PC-9 (cell line): ENCODE measurements around the gene BLM. TPM values are rescaled to one million over a fixed set of nuclear protein-coding genes. Genes with fewer than 3 reads are reported as not detected.

Source experiments
- BruUV-seq: library from RNA; stranded (reverse); fragments of 400-500 nt; replicated peaks from 2 replicates; lab custom pipeline; 2021; lab: Mats Ljungman, UMichigan
- CTCF ChIA-PET: fragments of 300-600 bp; sonication (Branson Sonifier 250); formaldehyde crosslinking; loops from one replicate; lab custom pipeline; 2022; ENCODE audit warnings: antibody characterized with exemption; lab: Charles Lee
- POLR2A ChIA-PET: fragments of 300-600 bp; sonication (Branson Sonifier 250); formaldehyde crosslinking; loops from one replicate; lab custom pipeline; 2022; ENCODE audit warnings: antibody characterized with exemption; ENCODE audit not compliant: unreplicated experiment; lab: Charles Lee
- DNase-seq, 2 experiments: peaks; one replicate each; pipeline versions ENCODE4 v3.0.0 to v3.0.0-alpha.2; 2015 to 2022; ENCODE audit warnings: mixed read lengths in 1 of 2
- H2AFZ ChIP-seq: fragments of 200-600 bp; sonication (generic); 2 replicates; pipeline ENCODE4 v1.8.1; 2017; ENCODE audit warnings: antibody characterized with exemption
- H3F3A ChIP-seq: fragments of 200-600 bp; sonication (generic); 2 replicates; pipeline ENCODE4 v1.8.1; 2017; ENCODE audit warnings: antibody characterized with exemption, mild to moderate bottlenecking, low read depth; ENCODE audit not compliant: insufficient read depth
- H3K27ac ChIP-seq: fragments of 200-600 bp; sonication (generic); 2 replicates; pipeline ENCODE4 v1.6.1; 2016; ENCODE audit warnings: mixed run types
- H3K27me3 ChIP-seq: fragments of 200-600 bp; sonication (generic); 2 replicates; pipeline ENCODE4 v1.6.1; 2016; ENCODE audit warnings: low read depth, mixed run types; ENCODE audit not compliant: insufficient read depth
- H3K36me3 ChIP-seq: fragments of 200-600 bp; sonication (generic); 2 replicates; pipeline ENCODE4 v1.6.1; 2016; ENCODE audit warnings: low read depth, mixed run types
- H3K4me1 ChIP-seq: fragments of 200-600 bp; sonication (generic); replicated peaks from 2 replicates; pipeline ENCODE4 v1.6.1; 2016; ENCODE audit warnings: mixed run types; ENCODE audit not compliant: insufficient read depth
- H3K4me2 ChIP-seq: fragments of 200-600 bp; sonication (generic); 2 replicates; pipeline ENCODE4 v1.6.1; 2017; ENCODE audit warnings: mixed run types
- H3K4me3 ChIP-seq: fragments of 200-600 bp; sonication (generic); 2 replicates; pipeline ENCODE4 v1.6.1; 2016; ENCODE audit warnings: mixed run types
- H3K79me2 ChIP-seq: fragments of 200-600 bp; sonication (generic); 2 replicates; pipeline ENCODE4 v1.6.1; 2017; ENCODE audit warnings: low read depth, mixed run types
- H3K9me2 ChIP-seq: fragments of 200-600 bp; sonication (generic); 2 replicates; pipeline ENCODE4 v1.8.1; 2017; ENCODE audit warnings: mild to moderate bottlenecking; ENCODE audit not compliant: insufficient read depth
- H3K9me3 ChIP-seq: fragments of 200-600 bp; sonication (generic); 2 replicates; pipeline ENCODE4 v1.8.1; 2016; ENCODE audit warnings: low read depth; ENCODE audit not compliant: insufficient read depth
- H4K20me1 ChIP-seq: fragments of 200-600 bp; sonication (generic); 2 replicates; pipeline ENCODE4 v1.8.1; 2017; ENCODE audit not compliant: insufficient read depth
- CTCF ChIP-seq: fragments of 200-600 bp; sonication (generic); conservative IDR thresholded peaks from 2 replicates; pipeline ENCODE4 v1.6.1; 2017; ENCODE audit warnings: mixed run types, antibody characterized with exemption, mild to moderate bottlenecking, moderate library complexity
- EZH2 ChIP-seq: fragments of 200-600 bp; sonication (generic); IDR thresholded peaks from 2 replicates; pipeline ENCODE4 v1.8.0; 2017; ENCODE audit warnings: antibody characterized with exemption, low read depth
- intact Hi-C: fragments of 100-400 bp; cut with micrococcal nuclease; formaldehyde crosslinking; loops from one replicate; pipeline ENCODE4 v1.10.0; 2022; ENCODE audit not compliant: unreplicated experiment
- total RNA-seq: library from RNA; stranded (reverse); gene quantifications from 2 replicates; pipeline ENCODE4 v1.2.3, GENCODE V29; 2021

Gene BLM
- total RNA-seq, 1 experiment from 2014 or later: 19.1 TPM

GRCh38 chr15:90683876-90684275 lies 33.3 kb upstream of the BLM start:
- no peak overlapping the region for H2AFZ ChIP-seq
- CTCF ChIA-PET: no interaction called here
- no TSS peak for BruUV-seq

GRCh38 chr15:90684281-90684680 lies 32.9 kb upstream of the BLM start:
- no peak overlapping the region for H3K4me3 ChIP-seq
- no peaks in the 10 kb centered on the region for H4K20me1 ChIP-seq
- H3K27me3 ChIP-seq: no peaks in the 10 kb centered on the region
- no peaks in the 10 kb centered on the region for H3K79me2 ChIP-seq
- intact Hi-C loops: no loop called here
- H3K4me1 ChIP-seq: peaks cover 18% of the 10 kb centered on the region
- H3K9me2 ChIP-seq: no peaks in the 10 kb centered on the region
- ChIA-PET CTCF (no interaction called here), POLR2A (no interaction called here)
- DNase-seq: no peak
- H3F3A ChIP-seq: peaks cover 22% of the 10 kb centered on the region; the same call in 1 of the 2 replicates
- TF ChIP-seq CTCF (no peak), EZH2 (no peak)
- no TSS peak for BruUV-seq
- H3K4me2 ChIP-seq: no peak overlapping the region
- H3K36me3 ChIP-seq: no peaks in the 10 kb centered on the region
- H3K27ac ChIP-seq: no peak overlapping the region
- no peak overlapping the region for H2AFZ ChIP-seq
- H3K9me3 ChIP-seq: no peaks in the 10 kb centered on the region

More at GRCh38 chr15:90683876-90684275, 33.3 kb upstream of the BLM start:
- H3K4me1 ChIP-seq: peaks cover 18% of the 10 kb centered on the region
- H3K36me3 ChIP-seq: no peaks in the 10 kb centered on the region
- no peak overlapping the region for H3K27ac ChIP-seq
- peaks cover 22% of the 10 kb centered on the region; the same call in 1 of the 2 replicates for H3F3A ChIP-seq
- H3K4me2 ChIP-seq: no peak overlapping the region
- no peaks in the 10 kb centered on the region for H3K79me2 ChIP-seq
- TF ChIP-seq CTCF (no peak), EZH2 (no peak)
- H3K4me3 ChIP-seq: no peak overlapping the region
- H3K9me2 ChIP-seq: no peaks in the 10 kb centered on the region
- no peak for DNase-seq
- H4K20me1 ChIP-seq: no peaks in the 10 kb centered on the region
- no peaks in the 10 kb centered on the region for H3K27me3 ChIP-seq
- POLR2A ChIA-PET: no interaction called here
- no peaks in the 10 kb centered on the region for H3K9me3 ChIP-seq
- intact Hi-C loops: no loop called here

- CTCF ChIA-PET: no interaction called here
- H3K4me1 ChIP-seq: peaks cover 8% of the 10 kb centered on the region
- no peak overlapping the region for H3K27ac ChIP-seq
- TF ChIP-seq CTCF: no peak
- TF ChIP-seq EZH2: no peak
- no peaks in the 10 kb centered on the region for H3K79me2 ChIP-seq
- DNase-seq: no peak
- no peak overlapping the region for H3K4me3 ChIP-seq
- no peaks in the 10 kb centered on the region for H3K9me3 ChIP-seq
- intact Hi-C loops: no loop called here
- no peaks in the 10 kb centered on the region for H3K36me3 ChIP-seq
- H3K27me3 ChIP-seq: no peaks in the 10 kb centered on the region
- no peak overlapping the region for H2AFZ ChIP-seq
- BruUV-seq: no TSS peak
- POLR2A ChIA-PET: interaction anchor here (0.6 to 0.9 kb wide), 2 partner anchors 125 to 155 kb away, joined by 3 to 10 read pairs; no protein-coding TSS in a partner anchor
- peaks cover 11% of the 10 kb centered on the region; the same call in 1 of the 2 replicates for H3F3A ChIP-seq
- no peaks in the 10 kb centered on the region for H3K9me2 ChIP-seq
- no peak overlapping the region for H3K4me2 ChIP-seq
- no peaks in the 10 kb centered on the region for H4K20me1 ChIP-seq
These were observed 31.3 kb upstream of the BLM start for GRCh38 chr15:90685591-90686434.
